ENCODE measurements around the gene ARMC5.

GRCh38 chr16:31464348-31464769 lies 5.1 kb downstream of the ARMC5 start:
- TF ChIP-seq PATZ1 (CRISPR knock-in tag; IDR thresholded peaks at IDR 0.05; ENCODE audit: borderline replicate concordance), result no peak
- TF ChIP-seq RARB (CRISPR knock-in tag; IDR thresholded peaks at IDR 0.05), result no peak
- no peak for TF ChIP-seq ISL1 (CRISPR knock-in tag; IDR thresholded peaks at IDR 0.05)
- no peak for TF ChIP-seq ZFP3 (CRISPR knock-in tag; IDR thresholded peaks at IDR 0.05)
- TF ChIP-seq, protein P1, sequence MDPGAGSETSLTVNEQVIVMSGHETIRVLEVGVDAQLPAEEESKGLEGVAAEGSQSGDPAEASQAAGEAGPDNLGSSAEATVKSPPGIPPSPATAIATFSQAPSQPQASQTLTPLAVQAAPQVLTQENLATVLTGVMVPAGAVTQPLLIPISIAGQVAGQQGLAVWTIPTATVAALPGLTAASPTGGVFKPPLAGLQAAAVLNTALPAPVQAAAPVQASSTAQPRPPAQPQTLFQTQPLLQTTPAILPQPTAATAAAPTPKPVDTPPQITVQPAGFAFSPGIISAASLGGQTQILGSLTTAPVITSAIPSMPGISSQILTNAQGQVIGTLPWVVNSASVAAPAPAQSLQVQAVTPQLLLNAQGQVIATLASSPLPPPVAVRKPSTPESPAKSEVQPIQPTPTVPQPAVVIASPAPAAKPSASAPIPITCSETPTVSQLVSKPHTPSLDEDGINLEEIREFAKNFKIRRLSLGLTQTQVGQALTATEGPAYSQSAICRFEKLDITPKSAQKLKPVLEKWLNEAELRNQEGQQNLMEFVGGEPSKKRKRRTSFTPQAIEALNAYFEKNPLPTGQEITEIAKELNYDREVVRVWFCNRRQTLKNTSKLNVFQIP (CRISPR knock-in tag; IDR thresholded peaks at IDR 0.05; ENCODE audit: borderline replicate concordance, low read depth), result no peak
